Mucosa of descending colon (tissue), 3 donors: Measurements from ENCODE around the gene CEBPZOS. TPM values are rescaled to one million over a fixed set of nuclear protein-coding genes. Genes with fewer than 3 reads are reported as not detected.
A peak's percentile ranks its signal among the peaks of the same experiment; 100 is the strongest.
"Not testable (repeated sequence)": the region's sequence is repeated elsewhere in the genome, so short reads cannot be mapped to it uniquely, and the experiment has no call there.

ENCODE experiments used
- ATAC-seq: fragments of 200-7000 bp; cut with Tn5 transposase; one replicate; pipeline ENCODE4 v1.9.1; 2020; ENCODE audit warnings: mild to moderate bottlenecking, moderate library complexity
- DNase-seq, 3 donors: peaks; one replicate each; pipeline ENCODE4 v3.0.0-alpha.2; 2020
- H3K36me3 ChIP-seq: fragments of 200-600 bp; one replicate; pipeline ENCODE4 v1.8.0; 2021; ENCODE audit warnings: low read depth, mild to moderate bottlenecking
- H3K4me1 ChIP-seq: fragments of 200-600 bp; one replicate; pipeline ENCODE4 v1.8.0; 2021; ENCODE audit warnings: low read depth, mild to moderate bottlenecking
- H3K4me3 ChIP-seq: fragments of 200-600 bp; one replicate; pipeline ENCODE4 v1.8.0; 2021; ENCODE audit warnings: mild to moderate bottlenecking
- H3K9me3 ChIP-seq: fragments of 200-600 bp; one replicate; pipeline ENCODE4 v1.8.0; 2021; ENCODE audit warnings: mild to moderate bottlenecking
- CTCF ChIP-seq: fragments of 200-600 bp; IDR thresholded peaks from one replicate; pipeline ENCODE4 v1.8.0; 2022; ENCODE audit warnings: antibody characterized with exemption, mild to moderate bottlenecking
- intact Hi-C, 2 donors: fragments of 100-400 bp; cut with DNase I in 1 of 2; cut with micrococcal nuclease in 1 of 2; formaldehyde crosslinking; loops; one replicate each; pipeline versions ENCODE4 v1.11.0 to v1.11.1; 2022; cut with DNase I, micrococcal nuclease
- total RNA-seq, 3 donors: library from RNA; stranded (reverse); fragmentation: NEBNext Ultra II Directional in 2 of 3; extraction: Animal tissue kit (Norgen Biotek cat#: 25700) in 2 of 3; gene quantifications; one replicate each; pipeline versions ENCODE4 v1.2.1 to v1.2.4, GENCODE V29; 2021 to 2023
- donor health status: DM: no; HTN: no; CAD: no; lungs with moderate emphysema.
- donor health status: DM: no; HTN: no; CAD: no.
- donor health status: DM: no; HTN: yes; CAD: no.

Gene CEBPZOS
- total RNA-seq, 3 donors from 2014 or later = 34.2 to 50.5 (median 37.8) TPM

- H3K4me3 ChIP-seq = no peak overlapping the region
- ATAC-seq = no peak
- H3K4me1 ChIP-seq = peaks cover 7% of the 10 kb centered on the region
- TF ChIP-seq CTCF = no peak
- H3K9me3 ChIP-seq = no peaks in the 10 kb centered on the region
- no peak for DNase-seq
- H3K36me3 ChIP-seq = no peaks in the 10 kb centered on the region
- intact Hi-C loops = no loop called here
These were observed 3.7 kb upstream of the CEBPZOS start for GRCh38 chr2:37192551-37192950.

- intact Hi-C loops, H3K4me3 ChIP-seq, H3K9me3 ChIP-seq, H3K36me3 ChIP-seq, DNase-seq, H3K4me1 ChIP-seq, ATAC-seq: not testable (repeated sequence)
These were observed 405 bp upstream of the CEBPZOS start for GRCh38 chr2:37195862-37196319.

- intact Hi-C loops = no loop called here
- H3K4me3 ChIP-seq = no peak overlapping the region
- no peak for ATAC-seq
- H3K4me1 ChIP-seq = peaks cover 9% of the 10 kb centered on the region
- H3K9me3 ChIP-seq = no peaks in the 10 kb centered on the region
- no peak for DNase-seq
- no peaks in the 10 kb centered on the region for H3K36me3 ChIP-seq
- TF ChIP-seq CTCF = no peak
These were observed 2.4 kb downstream of the CEBPZOS start for GRCh38 chr2:37198681-37199065.

GRCh38 chr2:37201208-37201607 lies 4.9 kb downstream of the CEBPZOS start:
- no peak for TF ChIP-seq CTCF
- Histone ChIP-seq H3K36me3 (no peaks in the 10 kb centered on the region), H3K9me3 (no peaks in the 10 kb centered on the region), H3K4me3 (no peak overlapping the region), H3K4me1 (peaks cover 7% of the 10 kb centered on the region)
- DNase-seq (no peak), ATAC-seq (no peak)
- intact Hi-C loops = no loop called here

- Histone ChIP-seq H3K4me3 (no peak overlapping the region), H3K36me3 (no peaks in the 10 kb centered on the region), H3K4me1 (peaks cover 7% of the 10 kb centered on the region), H3K9me3 (no peaks in the 10 kb centered on the region)
- TF ChIP-seq CTCF = no peak
- intact Hi-C loops = no loop called here
- DNase-seq (no peak), ATAC-seq (peak; percentile 23)
These were observed 5.5 kb downstream of the CEBPZOS start for GRCh38 chr2:37201766-37202165.

GRCh38 chr2:37203708-37204107 lies 7.4 kb downstream of the CEBPZOS start:
- H3K9me3 ChIP-seq = peaks cover 11% of the 10 kb centered on the region
- no peak overlapping the region for H3K4me3 ChIP-seq
- no peaks in the 10 kb centered on the region for H3K36me3 ChIP-seq
- no peak for TF ChIP-seq CTCF
- DNase-seq = no peak
- H3K4me1 ChIP-seq = no peaks in the 10 kb centered on the region
- intact Hi-C loops = no loop called here
- no peak for ATAC-seq

- H3K4me1 ChIP-seq, H3K4me3 ChIP-seq, ATAC-seq, intact Hi-C loops, DNase-seq, H3K36me3 ChIP-seq: not testable (repeated sequence)
- H3K9me3 ChIP-seq = peaks cover 19% of the 10 kb centered on the region
These were observed 8.9 kb downstream of the CEBPZOS start for GRCh38 chr2:37205071-37205661.
